ENCODE results near the gene SLC4A8. TPM values are rescaled to one million over a fixed set of nuclear protein-coding genes. Genes with fewer than 3 reads are reported as not detected.

The SLC4A8 gene
- total RNA-seq (1 to 10 TPM in 2 of 4 donors, under 1 TPM in 2; 0.16 to 3.0 (median 1.3) TPM), polyA plus RNA-seq (1 to 10 TPM in 1 of 3 donors, under 1 TPM in 2; under 0.01 to 1.1 (median under 0.01) TPM)

- intact Hi-C loops (cut with DNase I), result loop anchor here (5.0 kb wide), 1 partner anchor 107 kb away; no protein-coding TSS in a partner anchor
- peak; percentile 85 for DNase-seq
- Histone ChIP-seq H3K36me3 (no peaks in the 10 kb centered on the region), H3K9me3 (no peaks in the 10 kb centered on the region), H3K4me3 (peak within 1 kb of the TSS; percentile 20 to 57 (median 50)), H3K27ac (peak within 1 kb of the TSS in 1 of 4 donors; percentile 13), H3K27me3 (peaks cover 0 to 7% (median 4%) of the 10 kb centered on the region in 3 donors), H3K4me1 (peaks cover 0 to 12% (median 11%) of the 10 kb centered on the region in 4 donors)
- WGBS, 2 donors, result 4 to 5% methylated on average over 73 of the region's 73 CpGs
- TF ChIP-seq CTCF (IDR thresholded peaks at IDR 0.05), result peak; percentile 21 to 59 (median 39)
- no peak for TF ChIP-seq POLR2A (IDR thresholded peaks at IDR 0.05)
- no peak for TF ChIP-seq EP300 (IDR thresholded peaks at IDR 0.05)
- TF ChIP-seq POLR2AphosphoS5 (IDR thresholded peaks at IDR 0.05), result no peak
These were observed at the start of gene SLC4A8 for GRCh38 chr12:51424662-51425539. TSS of gene SLC4A8 (plus strand) at chr12:51424831. CDS start at chr12:51424988, 157 bp downstream.

DNA sequence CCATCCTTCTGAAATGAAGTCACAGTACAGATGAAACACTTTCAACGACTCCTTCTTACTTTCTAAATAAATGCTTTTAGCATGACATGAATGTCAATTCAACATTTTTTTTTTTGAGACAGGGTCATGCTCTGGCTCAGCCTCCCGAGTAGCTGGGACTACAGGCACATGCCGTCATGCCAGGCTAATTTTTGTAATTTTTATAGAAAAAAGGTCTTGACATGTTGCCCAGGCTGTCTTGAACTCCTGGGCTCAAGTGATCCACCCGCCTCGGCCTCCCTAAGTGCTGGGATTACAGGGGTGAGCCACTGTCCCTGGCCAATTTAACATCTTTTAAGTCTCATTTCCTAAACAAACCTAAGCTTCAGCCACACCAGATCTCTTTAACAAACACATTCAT is 49.8 kb upstream of the SLC4A8 start:
- Histone ChIP-seq H3K36me3 (no peaks in the 10 kb centered on the region), H3K4me1 (peaks cover 0 to 13% (median 9%) of the 10 kb centered on the region in 4 donors), H3K27ac (no peak overlapping the region), H3K4me3 (no peak overlapping the region), H3K27me3 (no peaks in the 10 kb centered on the region), H3K9me3 (no peaks in the 10 kb centered on the region)
- no peak for DNase-seq
- intact Hi-C loops (cut with DNase I), result no loop called here
- WGBS, 2 donors, result 75 to 82% methylated on average over 5 of the region's 5 CpGs
- TF ChIP-seq POLR2AphosphoS5 (IDR thresholded peaks at IDR 0.05) (no peak), EP300 (IDR thresholded peaks at IDR 0.05) (no peak), CTCF (IDR thresholded peaks at IDR 0.05) (no peak), POLR2A (IDR thresholded peaks at IDR 0.05) (no peak)

DNA sequence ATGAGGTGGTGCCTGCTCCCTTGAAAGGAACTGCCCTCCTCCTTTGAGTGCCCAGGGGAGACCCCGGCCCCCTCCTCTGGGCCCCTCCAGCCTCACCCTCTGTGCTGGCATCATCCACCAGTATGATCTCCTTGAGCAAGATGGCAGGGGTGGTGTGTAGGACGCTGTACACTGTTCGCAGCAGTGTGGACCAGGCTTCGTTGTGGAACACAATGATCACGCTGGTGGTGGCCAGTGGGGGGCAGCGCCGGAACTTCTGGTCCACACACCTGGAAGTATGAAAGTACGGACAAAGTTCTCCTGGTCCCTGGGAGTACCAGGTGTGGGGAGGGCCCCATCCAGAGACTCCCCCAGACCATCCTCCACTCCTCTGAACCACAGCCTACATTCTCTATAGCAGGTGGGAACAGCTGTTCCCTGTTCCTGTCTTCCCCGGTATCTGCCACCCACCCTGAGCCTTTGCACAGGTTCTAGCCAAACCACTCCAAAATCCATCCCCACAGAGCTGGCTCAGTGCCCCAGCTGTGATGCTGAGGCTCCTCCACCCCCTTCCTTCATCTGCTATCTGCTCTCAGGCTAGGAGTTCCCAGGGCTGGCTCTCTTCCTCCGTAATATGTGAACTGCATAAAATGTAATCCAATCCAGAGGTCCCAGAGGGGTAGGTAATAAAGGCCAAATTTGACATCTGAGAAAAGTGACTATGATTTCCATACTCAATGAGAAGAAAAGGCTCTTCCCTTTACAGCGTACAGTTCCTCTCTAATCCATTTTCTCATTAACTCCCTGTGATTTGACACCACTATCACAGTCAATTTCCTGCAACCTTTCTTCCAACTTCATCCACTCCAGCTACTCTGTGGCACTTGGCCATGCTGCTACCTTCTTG is 47.3 kb upstream of the SLC4A8 start:
- Histone ChIP-seq H3K36me3 (no peaks in the 10 kb centered on the region), H3K4me3 (no peak overlapping the region), H3K4me1 (peaks cover 0 to 11% (median 6%) of the 10 kb centered on the region in 4 donors), H3K27ac (no peak overlapping the region), H3K27me3 (no peaks in the 10 kb centered on the region), H3K9me3 (no peaks in the 10 kb centered on the region)
- 91 to 92% methylated on average over 11 of the region's 11 CpGs for WGBS, 2 donors
- DNase-seq, result no peak
- no peak for TF ChIP-seq EP300 (IDR thresholded peaks at IDR 0.05)
- TF ChIP-seq POLR2AphosphoS5 (IDR thresholded peaks at IDR 0.05), result no peak
- TF ChIP-seq CTCF (IDR thresholded peaks at IDR 0.05), result no peak
- TF ChIP-seq POLR2A (IDR thresholded peaks at IDR 0.05), result no peak
- intact Hi-C loops (cut with DNase I), result no loop called here

GRCh38 chr12:51378749-51379148 is 45.9 kb upstream of the SLC4A8 start:
- Histone ChIP-seq H3K4me3 (no peak overlapping the region), H3K36me3 (no peaks in the 10 kb centered on the region), H3K4me1 (peaks cover 0 to 11% (median 6%) of the 10 kb centered on the region in 4 donors), H3K9me3 (no peaks in the 10 kb centered on the region), H3K27ac (no peak overlapping the region), H3K27me3 (no peaks in the 10 kb centered on the region)
- WGBS, 2 donors, result 67 to 90% methylated on average over 2 of the region's 2 CpGs
- DNase-seq, result no peak
- no peak for TF ChIP-seq POLR2A (IDR thresholded peaks at IDR 0.05)
- no peak for TF ChIP-seq POLR2AphosphoS5 (IDR thresholded peaks at IDR 0.05)
- TF ChIP-seq EP300 (IDR thresholded peaks at IDR 0.05), result no peak
- TF ChIP-seq CTCF (IDR thresholded peaks at IDR 0.05), result no peak
- intact Hi-C loops (cut with DNase I), result no loop called here
